A673 (cell line): ENCODE measurements around the gene FLT1. TPM values are rescaled to one million over a fixed set of nuclear protein-coding genes. Genes with fewer than 3 reads are reported as not detected.

Experiments used
- BruUV-seq: library from RNA; stranded (reverse); fragments of 400-500 nt; replicated peaks from 2 replicates; lab custom pipeline; 2021; lab: Mats Ljungman, UMichigan
- CTCF ChIA-PET: fragments of 300-600 bp; sonication (Branson Sonifier 250); formaldehyde crosslinking; loops from one replicate; lab custom pipeline; 2022; ENCODE audit warnings: antibody characterized with exemption; lab: Charles Lee
- POLR2A ChIA-PET: fragments of 300-600 bp; sonication (Branson Sonifier 250); formaldehyde crosslinking; loops from one replicate; lab custom pipeline; 2022; ENCODE audit warnings: antibody characterized with exemption; ENCODE audit not compliant: low non-redundant PET; lab: Charles Lee
- DNase-seq: peaks from one replicate; pipeline ENCODE4 v3.0.0-alpha.2; 2015; ENCODE audit warnings: low spot score
- H3K27ac ChIP-seq: fragments of 200-600 bp; sonication (generic); 2 replicates; pipeline ENCODE4 v1.5.1; 2016; ENCODE audit warnings: mixed run types, low read depth, mild to moderate bottlenecking, mixed read lengths, antibody characterized with exemption, low read length; ENCODE audit not compliant: poor library complexity, severe bottlenecking
- H3K27me3 ChIP-seq: fragments of 200-600 bp; sonication (generic); replicated peaks from 2 replicates; pipeline ENCODE4 v1.6.1; 2017; ENCODE audit warnings: mixed run types, low read depth, mild to moderate bottlenecking, mixed read lengths, antibody characterized with exemption, low read length; ENCODE audit not compliant: insufficient read depth, poor library complexity
- H3K36me3 ChIP-seq: fragments of 200-600 bp; sonication (generic); 2 replicates; pipeline ENCODE4 v1.6.1; 2016; ENCODE audit warnings: mixed run types, mild to moderate bottlenecking, mixed read lengths, antibody characterized with exemption, low read length; ENCODE audit not compliant: insufficient read depth, poor library complexity, severe bottlenecking
- H3K4me1 ChIP-seq: fragments of 200-600 bp; sonication (generic); 2 replicates; pipeline ENCODE4 v1.6.1; 2017; ENCODE audit warnings: mixed run types, mild to moderate bottlenecking, mixed read lengths, antibody characterized with exemption, low read length; ENCODE audit not compliant: insufficient read depth, poor library complexity, severe bottlenecking
- H3K4me3 ChIP-seq: fragments of 200-600 bp; sonication (generic); 2 replicates; pipeline ENCODE4 v1.5.1; 2016; ENCODE audit warnings: low read depth, mixed run types, mild to moderate bottlenecking, mixed read lengths, low read length; ENCODE audit not compliant: poor library complexity, severe bottlenecking
- H3K9me3 ChIP-seq: fragments of 200-600 bp; sonication (generic); 2 replicates; pipeline ENCODE4 v1.6.1; 2016; ENCODE audit warnings: mixed run types, low read depth, mild to moderate bottlenecking, mixed read lengths, antibody characterized with exemption, low read length; ENCODE audit not compliant: poor library complexity, severe bottlenecking
- CTCF ChIP-seq: fragments of 300-800, 200-600 bp; sonication (generic); conservative IDR thresholded peaks from 2 replicates; pipeline ENCODE4 v1.5.1; 2017; ENCODE audit warnings: low read depth, mild to moderate bottlenecking, antibody characterized with exemption, low read length, moderate library complexity, mixed read lengths
- EZH2 ChIP-seq: fragments of 200-600 bp; sonication (generic); IDR thresholded peaks from 2 replicates; pipeline ENCODE4 v1.6.1; 2017; ENCODE audit warnings: borderline replicate concordance, low read depth, mild to moderate bottlenecking, mixed read lengths, antibody characterized with exemption, low read length; ENCODE audit not compliant: poor library complexity, severe bottlenecking
- intact Hi-C: fragments of 100-400 bp; cut with micrococcal nuclease; formaldehyde crosslinking; loops from one replicate; pipeline ENCODE4 v1.10.0; 2022; ENCODE audit not compliant: unreplicated experiment
- total RNA-seq: library from RNA; stranded (reverse); gene quantifications from 2 replicates; pipeline ENCODE4 v1.2.3, GENCODE V29; 2021

Gene FLT1
- total RNA-seq, 1 experiment from 2014 or later, result 5.2 TPM

DNA sequence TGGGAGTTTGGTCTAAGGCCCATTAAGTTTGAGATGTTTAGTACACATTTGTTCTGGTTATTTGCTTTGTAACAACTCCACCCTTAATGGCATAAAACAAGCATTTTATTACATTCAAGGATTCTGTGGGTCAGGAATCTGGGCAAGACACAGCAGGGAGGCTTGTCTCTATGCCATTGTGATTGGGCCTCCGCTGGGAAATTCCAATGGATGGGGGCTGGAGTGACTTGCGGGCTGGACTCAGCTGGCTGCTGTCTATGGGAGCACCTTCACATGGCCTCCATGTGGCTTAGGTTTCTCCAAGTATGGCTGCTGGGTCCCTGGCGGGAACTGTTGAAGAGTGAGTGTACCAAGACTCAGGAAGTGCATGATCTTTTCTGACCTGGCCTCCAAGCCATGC is 197.6 kb downstream of the FLT1 start:
- CTCF ChIA-PET, result no interaction called here
- Histone ChIP-seq H3K4me1 (peaks cover 6% of the 10 kb centered on the region), H3K9me3 (no peaks in the 10 kb centered on the region)

DNA sequence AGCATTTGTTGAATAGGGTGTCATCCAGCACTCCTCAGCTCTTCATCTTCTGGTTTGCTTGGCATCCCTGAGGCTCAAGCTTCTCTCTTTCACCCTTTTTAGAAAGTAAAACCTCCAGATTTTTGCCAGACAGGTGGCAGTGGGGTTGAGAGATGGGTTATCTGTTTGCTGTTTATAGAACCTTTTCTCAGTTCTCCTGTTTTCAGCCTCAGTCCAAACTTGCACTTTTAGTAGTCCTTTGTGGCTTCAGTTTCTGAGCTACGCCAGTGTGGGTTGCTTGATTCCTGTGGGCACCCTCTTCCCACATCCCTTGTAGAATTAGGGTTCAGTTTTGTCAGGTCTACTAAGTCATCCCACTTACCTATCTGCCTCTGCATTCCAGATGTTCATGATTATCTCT is 208.7 kb downstream of the FLT1 start:
- Histone ChIP-seq H3K4me1 (no peaks in the 10 kb centered on the region), H3K4me3 (no peak overlapping the region), H3K27ac (no peak overlapping the region), H3K36me3 (peaks cover 21% of the 10 kb centered on the region), H3K27me3 (no peaks in the 10 kb centered on the region), H3K9me3 (no peaks in the 10 kb centered on the region)
- no peak for TF ChIP-seq EZH2
- no peak for TF ChIP-seq CTCF
- ChIA-PET CTCF (no interaction called here), POLR2A (no interaction called here)
- DNase-seq, result no peak
- intact Hi-C loops, result no loop called here
- no TSS peak for BruUV-seq

More for the DNA sequence above, 197.6 kb downstream of the FLT1 start:
- DNase-seq, result peak; percentile 44
- H3K27ac ChIP-seq, result no peak overlapping the region
- no TSS peak for BruUV-seq
- no peaks in the 10 kb centered on the region for H3K27me3 ChIP-seq
- intact Hi-C loops, result no loop called here
- no peak overlapping the region for H3K4me3 ChIP-seq
- H3K36me3 ChIP-seq, result peaks cover 14% of the 10 kb centered on the region
- POLR2A ChIA-PET, result no interaction called here
- TF ChIP-seq CTCF, result no peak
- no peak for TF ChIP-seq EZH2

DNA sequence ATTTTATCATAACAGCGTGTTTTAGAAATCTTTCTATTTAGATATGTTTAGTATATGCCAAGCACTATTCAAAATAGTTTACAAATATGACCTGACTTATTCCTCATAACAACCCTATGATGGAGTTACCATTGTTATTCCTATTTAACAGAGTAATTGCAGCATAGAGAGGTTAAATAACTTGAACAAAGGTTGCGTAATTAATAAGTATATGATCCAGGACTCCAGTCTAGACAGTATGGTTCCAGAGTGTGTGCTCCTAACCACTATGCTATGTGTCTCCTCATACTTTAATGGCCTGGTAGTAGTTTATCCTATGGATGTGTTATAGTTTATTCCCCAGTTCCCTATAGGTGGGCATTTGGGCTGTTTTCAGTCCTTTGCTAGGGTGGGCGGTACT is 211.3 kb downstream of the FLT1 start:
- CTCF ChIA-PET, result no interaction called here
- Histone ChIP-seq H3K27me3 (no peaks in the 10 kb centered on the region), H3K4me1 (no peaks in the 10 kb centered on the region), H3K9me3 (no peaks in the 10 kb centered on the region), H3K4me3 (no peak overlapping the region), H3K27ac (no peak overlapping the region), H3K36me3 (peaks cover 28% of the 10 kb centered on the region)
- BruUV-seq, result no TSS peak
- no peak for TF ChIP-seq CTCF
- no peak for TF ChIP-seq EZH2
- intact Hi-C loops, result no loop called here
- no peak for DNase-seq
- POLR2A ChIA-PET, result no interaction called here
